IPS-20b (cell line): ENCODE measurements around the gene HEATR5B.

Experiments used
- H3K27ac ChIP-seq: one replicate; pipeline ENCODE4 v1.5.1; 2013; ENCODE audit warnings: low read length
- H3K27me3 ChIP-seq: 2 replicates; pipeline ENCODE4 v1.6.1; 2013; ENCODE audit warnings: mild to moderate bottlenecking, low read length, inconsistent platforms; ENCODE audit not compliant: insufficient read depth
- H3K36me3 ChIP-seq: 2 replicates; pipeline ENCODE4 v1.6.1; 2013; ENCODE audit warnings: low read depth, mild to moderate bottlenecking, inconsistent platforms, low read length, moderate library complexity; ENCODE audit not compliant: insufficient read depth
- H3K4me1 ChIP-seq: 2 replicates; pipeline ENCODE4 v1.6.1; 2013; ENCODE audit warnings: mild to moderate bottlenecking, control low read depth, inconsistent platforms, low read length, moderate library complexity; ENCODE audit not compliant: insufficient read depth
- H3K4me3 ChIP-seq: 2 replicates; pipeline ENCODE4 v1.5.1; 2013; ENCODE audit warnings: mild to moderate bottlenecking, low read length, inconsistent platforms
- H3K9ac ChIP-seq: 2 replicates; pipeline ENCODE4 v1.6.1; 2013; ENCODE audit warnings: low read depth, mild to moderate bottlenecking, inconsistent platforms, low read length, moderate library complexity
- H3K9me3 ChIP-seq: 2 replicates; pipeline ENCODE4 v1.6.1; 2013; ENCODE audit warnings: mild to moderate bottlenecking, low read depth, low read length, inconsistent platforms; ENCODE audit not compliant: insufficient read depth

The HEATR5B gene

GRCh38 chr2:36973320-36973719 lies 110.9 kb downstream of the HEATR5B start:
- Histone ChIP-seq H3K4me1 (peaks cover under 1% of the 10 kb centered on the region; the same call in 1 of the 2 replicates), H3K9me3 (no peaks in the 10 kb centered on the region), H3K4me3 (no peak overlapping the region), H3K36me3 (no peaks in the 10 kb centered on the region), H3K9ac (no peak overlapping the region), H3K27ac (no peak overlapping the region), H3K27me3 (no peaks in the 10 kb centered on the region)

- no peaks in the 10 kb centered on the region for H3K36me3 ChIP-seq
- no peak overlapping the region for H3K27ac ChIP-seq
- peaks cover 11% of the 10 kb centered on the region; the same call in 1 of the 2 replicates for H3K4me1 ChIP-seq
- no peak overlapping the region for H3K4me3 ChIP-seq
- no peak overlapping the region for H3K9ac ChIP-seq
- H3K9me3 ChIP-seq, result no peaks in the 10 kb centered on the region
- H3K27me3 ChIP-seq, result peaks cover 9% of the 10 kb centered on the region; the same call in 1 of the 2 replicates
Observed at GRCh38 chr2:36971990-36972389, 112.2 kb downstream of the HEATR5B start.

- peak overlapping the region; percentile 66; the same call in 1 of the 2 replicates for H3K9ac ChIP-seq
- H3K4me1 ChIP-seq, result peaks cover 32% of the 10 kb centered on the region
- H3K27ac ChIP-seq, result no peak overlapping the region
- peak overlapping the region; percentile 71 for H3K4me3 ChIP-seq
- peaks cover 9% of the 10 kb centered on the region; the same call in 1 of the 2 replicates for H3K27me3 ChIP-seq
- H3K9me3 ChIP-seq, result no peaks in the 10 kb centered on the region
- no peaks in the 10 kb centered on the region for H3K36me3 ChIP-seq
Observed at GRCh38 chr2:36967236-36967876, 116.8 kb downstream of the HEATR5B start.

GRCh38 chr2:36966370-36967235 lies 117.6 kb downstream of the HEATR5B start, which contains the start of gene STRN:
Gene STRN (minus strand): TSS chr2:36966536. CDS start chr2:36966463, 73 bp downstream.
- H3K9me3 ChIP-seq, result no peaks in the 10 kb centered on the region
- peaks cover 9% of the 10 kb centered on the region; the same call in 1 of the 2 replicates for H3K27me3 ChIP-seq
- H3K9ac ChIP-seq, result peak within 1 kb of the TSS; percentile 86
- peak within 1 kb of the TSS; percentile 95 for H3K4me3 ChIP-seq
- H3K36me3 ChIP-seq, result no peaks in the 10 kb centered on the region
- H3K27ac ChIP-seq, result peak within 1 kb of the TSS; percentile 46
- peaks cover 39% of the 10 kb centered on the region for H3K4me1 ChIP-seq

GRCh38 chr2:36965751-36966369 lies 118.3 kb downstream of the HEATR5B start:
- no peaks in the 10 kb centered on the region for H3K36me3 ChIP-seq
- peaks cover 9% of the 10 kb centered on the region; the same call in 1 of the 2 replicates for H3K27me3 ChIP-seq
- H3K9ac ChIP-seq, result peak overlapping the region; percentile 86
- H3K4me1 ChIP-seq, result peaks cover 40% of the 10 kb centered on the region
- H3K9me3 ChIP-seq, result no peaks in the 10 kb centered on the region
- H3K4me3 ChIP-seq, result peak overlapping the region; percentile 95
- peak overlapping the region; percentile 46 for H3K27ac ChIP-seq

GRCh38 chr2:36965206-36965605 lies 119.0 kb downstream of the HEATR5B start:
- Histone ChIP-seq H3K4me1 (peaks cover 40% of the 10 kb centered on the region), H3K9ac (peak overlapping the region; percentile 86), H3K27ac (no peak overlapping the region), H3K4me3 (peak overlapping the region; percentile 95), H3K36me3 (no peaks in the 10 kb centered on the region), H3K9me3 (no peaks in the 10 kb centered on the region), H3K27me3 (peaks cover 9% of the 10 kb centered on the region; the same call in 1 of the 2 replicates)

- no peaks in the 10 kb centered on the region for H3K36me3 ChIP-seq
- peak overlapping the region; percentile 95 for H3K4me3 ChIP-seq
- peak overlapping the region; percentile 86; the same call in 1 of the 2 replicates for H3K9ac ChIP-seq
- peaks cover 9% of the 10 kb centered on the region; the same call in 1 of the 2 replicates for H3K27me3 ChIP-seq
- peaks cover 40% of the 10 kb centered on the region for H3K4me1 ChIP-seq
- H3K27ac ChIP-seq, result no peak overlapping the region
- H3K9me3 ChIP-seq, result no peaks in the 10 kb centered on the region
Observed at GRCh38 chr2:36964496-36965058, 119.6 kb downstream of the HEATR5B start.

- Histone ChIP-seq H3K4me3 (peak overlapping the region; percentile 26; the same call in 1 of the 2 replicates), H3K27ac (no peak overlapping the region), H3K36me3 (no peaks in the 10 kb centered on the region), H3K27me3 (peaks cover 9% of the 10 kb centered on the region; the same call in 1 of the 2 replicates), H3K4me1 (peaks cover 40% of the 10 kb centered on the region), H3K9ac (no peak overlapping the region), H3K9me3 (no peaks in the 10 kb centered on the region)
Observed at GRCh38 chr2:36963734-36964133, 120.4 kb downstream of the HEATR5B start.

GRCh38 chr2:36963106-36963505 lies 121.1 kb downstream of the HEATR5B start:
- Histone ChIP-seq H3K9ac (0 out of 2 replicates have a peak overlapping the region, but pooled peaks have one; percentile 0), H3K9me3 (no peaks in the 10 kb centered on the region), H3K27me3 (peaks cover 9% of the 10 kb centered on the region; the same call in 1 of the 2 replicates), H3K27ac (no peak overlapping the region), H3K4me3 (peak overlapping the region; percentile 41), H3K4me1 (peaks cover 37% of the 10 kb centered on the region), H3K36me3 (no peaks in the 10 kb centered on the region)

GRCh38 chr2:36960773-36961172 lies 123.4 kb downstream of the HEATR5B start:
- Histone ChIP-seq H3K36me3 (no peaks in the 10 kb centered on the region), H3K9me3 (no peaks in the 10 kb centered on the region), H3K27me3 (no peaks in the 10 kb centered on the region), H3K4me1 (peaks cover 37% of the 10 kb centered on the region), H3K9ac (no peak overlapping the region), H3K27ac (no peak overlapping the region), H3K4me3 (no peak overlapping the region)
